Measurements from ENCODE around the gene ZNF407.

GRCh38 chr18:74906184-74906583 lies 308.5 kb downstream of the ZNF407 start:
- TF ChIP-seq POLR2A (IDR thresholded peaks at IDR 0.05) (no peak), CTCF (IDR thresholded peaks at IDR 0.05) (no peak)

Measured in testis (tissue), 2 donors.